Left lobe of liver (tissue), 2 donors: ENCODE measurements around the gene SUN2. TPM values are rescaled to one million over a fixed set of nuclear protein-coding genes. Genes with fewer than 3 reads are reported as not detected.

Experiments used
- ATAC-seq: fragments of 200-7000 bp; cut with Tn5 transposase; one replicate; pipeline ENCODE4 v1.9.1; 2020; ENCODE audit warnings: mild to moderate bottlenecking, moderate library complexity
- DNase-seq: peaks from one replicate; pipeline ENCODE4 v3.0.0-alpha.2; 2020; ENCODE audit warnings: low spot score
- total RNA-seq: library from RNA; stranded (reverse); gene quantifications from one replicate; pipeline ENCODE4 v1.2.1, GENCODE V29; 2021
- donor health status: DM: no; HTN: no; CAD: no; lungs with moderate emphysema.
- donor health status: DM: no; HTN: yes; CAD: no.

The SUN2 gene
- total RNA-seq, 1 donor from 2014 or later: 183 TPM

GRCh38 chr22:38718414-38718813 is 37.4 kb downstream of the SUN2 start:
- ATAC-seq (peak; percentile 56), DNase-seq (no peak)

GRCh38 chr22:38717244-38717643 is 38.6 kb downstream of the SUN2 start:
- ATAC-seq (no peak), DNase-seq (no peak)

GRCh38 chr22:38716826-38717225 is 39.0 kb downstream of the SUN2 start:
- DNase-seq (no peak), ATAC-seq (no peak)

- ATAC-seq (no peak), DNase-seq (no peak)
Measured at GRCh38 chr22:38716271-38716670, 39.5 kb downstream of the SUN2 start.

- ATAC-seq: no peak
- peak; percentile 39 for DNase-seq
Measured at GRCh38 chr22:38715852-38716251, 39.9 kb downstream of the SUN2 start.

- ATAC-seq: peak; percentile 42
- peak; percentile 40 for DNase-seq
Measured at GRCh38 chr22:38715176-38715764, 40.5 kb downstream of the SUN2 start.

GRCh38 chr22:38713921-38714320 is 41.9 kb downstream of the SUN2 start:
- DNase-seq (no peak), ATAC-seq (no peak)

- DNase-seq: no peak
- ATAC-seq: no peak
Measured at GRCh38 chr22:38712486-38713207, 43.2 kb downstream of the SUN2 start.

GRCh38 chr22:38710866-38711265 is 44.9 kb downstream of the SUN2 start:
- DNase-seq: no peak
- no peak for ATAC-seq

- DNase-seq: no peak
- no peak for ATAC-seq
Measured at GRCh38 chr22:38710351-38710750, 45.4 kb downstream of the SUN2 start.

GRCh38 chr22:38709306-38709705 is 46.5 kb downstream of the SUN2 start:
- no peak for ATAC-seq
- DNase-seq: no peak

GRCh38 chr22:38707984-38708383 is 47.8 kb downstream of the SUN2 start:
- no peak for DNase-seq

GRCh38 chr22:38707346-38707745 is 48.5 kb downstream of the SUN2 start:
- ATAC-seq: no peak
- no peak for DNase-seq

More at GRCh38 chr22:38707984-38708383, 47.8 kb downstream of the SUN2 start:
- no peak for ATAC-seq

- ATAC-seq (no peak), DNase-seq (no peak)
Measured at GRCh38 chr22:38706901-38707195, 49.0 kb downstream of the SUN2 start.

GRCh38 chr22:38706101-38706900 is 49.5 kb downstream of the SUN2 start:
- DNase-seq (peak; percentile 69), ATAC-seq (peak; percentile 12)

- peak; percentile 78 for ATAC-seq
Measured at GRCh38 chr22:38705235-38706100, 50.3 kb downstream of the SUN2 start, which contains the start of gene GTPBP1. Gene GTPBP1, plus strand, starts transcription at chr22:38705944. Its CDS starts 12 bp downstream, at chr22:38705956.

GRCh38 chr22:38704654-38705234 is 51.1 kb downstream of the SUN2 start:
- no peak for ATAC-seq
- DNase-seq: no peak

More at GRCh38 chr22:38705235-38706100, 50.3 kb downstream of the SUN2 start, which contains the start of gene GTPBP1:
- peak; percentile 99 for DNase-seq

GRCh38 chr22:38700789-38701628 is 54.8 kb downstream of the SUN2 start, which contains the start of gene JOSD1:
Gene JOSD1, minus strand, starts transcription at chr22:38700943. Its CDS starts 956 bp downstream, at chr22:38699987.
- peak; percentile 69 for ATAC-seq

GRCh38 chr22:38700270-38700788 is 55.5 kb downstream of the SUN2 start:
- ATAC-seq: peak; percentile 61
- peak; percentile 83 for DNase-seq

More at GRCh38 chr22:38700789-38701628, 54.8 kb downstream of the SUN2 start, which contains the start of gene JOSD1:
- peak; percentile 97 for DNase-seq
